Measurements from ENCODE around the gene TNIP2.
A peak's percentile ranks its signal among the peaks of the same experiment; 100 is the strongest.

TNIP2 gene

DNA sequence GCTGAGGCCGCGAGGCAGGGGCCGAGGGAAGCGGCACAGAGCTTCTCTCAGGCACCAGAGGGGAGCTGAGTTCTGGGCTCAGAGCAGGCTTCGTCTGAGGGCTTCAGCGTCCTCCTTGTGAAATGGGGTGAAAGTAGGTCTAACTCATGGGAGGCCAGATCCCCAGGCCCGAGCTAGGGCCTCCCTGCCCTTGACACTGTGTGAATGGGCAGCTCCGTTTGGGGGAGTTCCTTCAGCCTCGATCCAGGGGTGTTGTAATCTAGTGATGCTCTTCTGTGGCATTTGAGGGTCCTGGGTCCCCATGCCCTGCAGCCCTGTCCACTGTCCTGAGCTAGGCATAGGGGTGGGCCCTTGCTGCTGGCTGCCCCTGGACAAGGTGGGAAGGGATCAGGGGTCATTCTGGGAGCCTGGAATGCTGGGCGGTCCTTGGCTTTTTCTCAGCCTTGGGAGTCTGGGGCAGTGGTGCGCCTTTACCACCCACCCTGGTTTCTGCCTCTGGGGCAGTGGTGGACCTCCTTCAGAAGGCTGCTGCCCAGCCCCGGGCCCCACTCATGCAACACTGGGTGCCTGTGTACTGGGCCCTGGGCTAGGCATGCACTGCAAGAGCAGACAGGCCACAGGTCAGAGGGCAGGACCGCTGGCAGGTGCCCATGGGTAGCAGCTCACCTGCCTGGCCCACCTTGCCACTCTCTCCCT is 40.9 kb upstream of the TNIP2 start:
- no peaks in the 10 kb centered on the region for H3K9me3 Mint-ChIP-seq
- H3K4me1 Mint-ChIP-seq, result peaks cover 88% of the 10 kb centered on the region
- no peak for ATAC-seq
- H3K27ac Mint-ChIP-seq, result no peak overlapping the region
- H3K4me3 Mint-ChIP-seq, result no peak overlapping the region
- H3K27me3 Mint-ChIP-seq, result no peaks in the 10 kb centered on the region
- DNase-seq, result peak in 1 of 2 donors; percentile 10

DNA sequence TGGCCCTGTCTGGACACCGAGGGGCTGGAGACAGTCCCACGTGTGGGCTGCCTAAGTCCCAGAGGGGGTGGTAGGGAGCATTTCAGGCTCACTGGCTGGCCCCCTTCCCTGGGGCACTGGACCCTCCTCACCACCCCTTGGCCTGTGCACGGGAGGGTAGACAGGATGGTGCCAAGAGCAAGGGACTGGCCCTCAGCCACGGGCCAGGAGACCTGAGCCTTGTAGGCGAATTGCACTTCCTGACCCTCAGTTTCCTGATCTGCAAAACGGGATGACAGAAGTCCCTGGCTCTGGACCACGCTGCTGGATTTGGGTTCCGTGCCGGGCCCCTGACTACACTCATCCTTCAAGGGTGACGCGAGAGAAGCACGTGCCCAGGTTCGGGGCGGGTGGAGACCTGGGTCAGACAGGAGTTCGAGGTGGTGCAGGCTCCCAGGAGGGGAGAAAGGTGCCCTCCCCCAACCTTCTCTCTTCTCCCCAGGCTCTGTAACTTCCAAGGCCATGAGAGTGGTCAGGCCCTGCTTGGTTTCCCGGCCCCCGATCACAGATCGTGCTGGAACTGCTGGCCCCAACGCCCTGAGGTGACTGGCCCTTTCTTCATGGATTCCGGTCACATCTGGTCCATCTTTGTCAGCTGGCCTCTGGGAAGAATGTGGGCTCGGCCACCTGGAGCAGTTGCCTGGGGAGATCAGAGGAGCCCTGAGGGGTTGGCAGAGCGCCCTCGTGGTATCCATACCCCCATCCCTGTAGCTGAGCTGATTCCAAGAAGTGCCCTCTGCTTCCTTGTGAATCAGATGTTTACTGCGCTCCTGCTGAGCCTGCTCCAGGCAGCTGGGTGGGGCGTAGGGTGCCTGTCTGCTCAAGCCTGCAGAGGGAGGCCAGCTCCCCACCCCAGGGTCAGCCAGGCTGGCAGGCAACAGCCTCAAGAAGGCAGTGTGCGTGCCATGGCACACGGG is 40.0 kb upstream of the TNIP2 start:
- Mint-ChIP-seq H3K27me3 (no peaks in the 10 kb centered on the region), H3K4me3 (no peak overlapping the region), H3K9me3 (no peaks in the 10 kb centered on the region), H3K27ac (peak overlapping the region in 1 of 2 donors; percentile 57), H3K4me1 (peaks cover 88% of the 10 kb centered on the region)
- ATAC-seq, result no peak
- DNase-seq, result no peak

DNA sequence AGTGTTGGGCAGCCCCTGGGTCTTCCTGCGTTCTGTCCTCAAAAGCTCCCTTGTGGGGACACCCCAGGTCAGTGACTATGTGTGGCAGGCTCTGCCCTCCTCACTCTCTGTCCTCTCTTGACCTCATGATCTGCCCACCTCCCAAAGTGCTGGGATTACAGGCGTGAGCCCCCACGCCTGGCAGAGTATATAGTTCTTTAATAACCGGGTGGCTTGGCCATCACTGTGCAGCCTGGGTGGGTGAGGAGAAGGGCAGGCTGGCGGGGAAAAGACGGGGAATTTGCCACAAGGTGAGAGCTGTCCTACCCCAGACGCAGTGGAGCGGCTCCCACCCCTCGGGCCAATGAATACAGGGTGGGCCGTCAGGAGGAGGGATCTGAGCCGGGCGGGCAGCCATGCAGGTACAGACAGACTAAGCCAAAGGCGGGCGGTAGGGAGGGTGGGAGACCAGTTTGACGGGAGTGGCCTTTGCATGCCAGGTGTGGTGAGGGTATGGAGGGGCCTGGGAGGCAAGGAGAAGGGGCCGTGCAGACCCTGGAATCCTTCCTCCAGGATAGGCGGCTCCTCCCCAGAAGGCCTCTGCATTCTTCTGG is 39.3 kb upstream of the TNIP2 start:
- no peaks in the 10 kb centered on the region for H3K9me3 Mint-ChIP-seq
- peak overlapping the region in 1 of 2 donors; percentile 90 for H3K4me3 Mint-ChIP-seq
- H3K4me1 Mint-ChIP-seq, result peaks cover 81% of the 10 kb centered on the region
- DNase-seq (no peak), ATAC-seq (no peak)
- no peaks in the 10 kb centered on the region for H3K27me3 Mint-ChIP-seq
- peak overlapping the region in 1 of 2 donors; percentile 71 for H3K27ac Mint-ChIP-seq

DNA sequence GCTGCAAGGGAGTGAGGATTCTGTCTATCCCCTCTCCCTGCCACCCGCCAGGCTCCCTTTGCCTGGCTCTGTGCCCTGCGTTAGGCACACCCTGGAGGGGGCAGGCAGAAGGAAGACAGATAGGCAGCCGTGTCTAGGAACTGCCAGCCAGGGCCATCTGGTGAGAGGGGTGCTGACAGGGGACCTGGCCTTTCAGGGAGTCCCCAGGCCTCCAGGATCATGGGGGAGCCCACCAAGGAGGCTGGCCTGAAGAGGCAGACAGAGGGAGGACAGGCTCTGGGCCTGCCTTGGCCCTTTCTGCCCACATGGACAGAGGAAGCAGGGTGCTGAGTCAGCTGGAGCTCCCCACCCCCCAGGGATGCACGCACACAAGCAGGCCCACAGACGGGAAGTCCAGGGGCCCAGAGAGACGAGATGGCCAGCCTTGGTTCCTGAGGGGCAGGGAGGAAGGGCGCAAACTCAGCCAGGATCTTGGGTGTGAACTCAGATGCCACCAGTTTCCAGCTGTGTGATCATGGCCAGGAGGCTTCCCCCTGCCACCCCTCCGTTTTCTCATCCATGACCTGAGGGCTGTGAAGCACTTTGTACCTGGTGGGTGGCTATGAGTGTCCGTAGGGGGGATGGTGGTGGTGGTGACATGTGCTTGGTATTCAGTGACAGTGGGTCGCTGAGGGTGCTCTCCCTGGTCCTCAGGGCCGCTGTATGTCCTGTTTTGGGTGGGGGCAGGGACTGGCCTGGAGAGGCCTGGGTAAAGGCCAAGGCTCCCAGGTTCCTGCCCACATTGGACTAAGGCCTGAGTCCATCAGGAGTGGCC is 38.6 kb upstream of the TNIP2 start:
- Mint-ChIP-seq H3K27me3 (no peaks in the 10 kb centered on the region), H3K4me1 (peaks cover 81% of the 10 kb centered on the region), H3K9me3 (no peaks in the 10 kb centered on the region), H3K4me3 (peak overlapping the region; percentile 90), H3K27ac (peak overlapping the region; percentile 89 to 96)
- ATAC-seq (no peak), DNase-seq (peak in 1 of 2 donors; percentile 21)

DNA sequence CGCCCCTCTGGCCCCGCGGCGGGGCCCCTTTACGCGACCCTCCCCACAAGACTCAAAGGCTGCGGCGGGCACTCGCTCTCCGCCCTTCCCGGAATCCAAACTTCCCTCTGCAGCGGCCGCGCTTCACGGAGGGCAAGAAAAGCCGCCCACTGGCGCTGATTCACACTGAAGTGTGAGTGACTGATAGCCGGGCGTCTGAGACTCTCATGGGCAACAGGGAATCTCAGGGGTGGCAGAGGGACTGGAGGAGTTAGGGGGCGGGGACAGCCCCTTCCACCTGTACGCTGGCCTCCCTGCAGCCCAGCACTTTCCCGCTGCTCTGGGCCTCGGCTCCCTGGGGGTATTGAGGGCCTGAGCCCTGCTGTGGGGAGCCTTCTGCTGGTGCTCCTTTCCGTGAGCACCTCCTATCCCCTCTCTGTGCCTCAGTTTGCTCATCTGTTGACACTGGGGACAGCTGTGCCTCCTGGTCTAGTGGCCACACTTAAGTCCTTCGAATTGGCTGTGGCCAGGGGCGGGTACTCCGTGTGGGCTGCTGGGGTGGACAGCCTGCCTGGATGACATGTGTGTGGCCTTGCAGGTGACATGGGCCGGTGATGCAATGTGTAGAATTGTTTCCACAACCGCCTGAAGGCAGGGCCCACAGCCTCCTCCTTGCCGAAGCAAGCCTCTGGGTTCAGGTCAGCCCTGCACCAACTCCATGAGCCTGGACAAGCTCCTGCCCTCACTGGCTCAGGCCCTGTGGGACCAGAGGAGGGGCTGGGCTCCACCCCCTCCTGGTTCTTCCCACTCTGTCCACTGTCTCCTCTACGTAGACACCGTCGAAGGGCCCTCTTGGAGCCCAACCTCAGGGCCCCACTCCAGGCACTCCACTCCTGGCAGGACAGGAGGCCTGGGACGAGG is 37.7 kb upstream of the TNIP2 start:
- DNase-seq, result peak; percentile 30 to 49

DNA sequence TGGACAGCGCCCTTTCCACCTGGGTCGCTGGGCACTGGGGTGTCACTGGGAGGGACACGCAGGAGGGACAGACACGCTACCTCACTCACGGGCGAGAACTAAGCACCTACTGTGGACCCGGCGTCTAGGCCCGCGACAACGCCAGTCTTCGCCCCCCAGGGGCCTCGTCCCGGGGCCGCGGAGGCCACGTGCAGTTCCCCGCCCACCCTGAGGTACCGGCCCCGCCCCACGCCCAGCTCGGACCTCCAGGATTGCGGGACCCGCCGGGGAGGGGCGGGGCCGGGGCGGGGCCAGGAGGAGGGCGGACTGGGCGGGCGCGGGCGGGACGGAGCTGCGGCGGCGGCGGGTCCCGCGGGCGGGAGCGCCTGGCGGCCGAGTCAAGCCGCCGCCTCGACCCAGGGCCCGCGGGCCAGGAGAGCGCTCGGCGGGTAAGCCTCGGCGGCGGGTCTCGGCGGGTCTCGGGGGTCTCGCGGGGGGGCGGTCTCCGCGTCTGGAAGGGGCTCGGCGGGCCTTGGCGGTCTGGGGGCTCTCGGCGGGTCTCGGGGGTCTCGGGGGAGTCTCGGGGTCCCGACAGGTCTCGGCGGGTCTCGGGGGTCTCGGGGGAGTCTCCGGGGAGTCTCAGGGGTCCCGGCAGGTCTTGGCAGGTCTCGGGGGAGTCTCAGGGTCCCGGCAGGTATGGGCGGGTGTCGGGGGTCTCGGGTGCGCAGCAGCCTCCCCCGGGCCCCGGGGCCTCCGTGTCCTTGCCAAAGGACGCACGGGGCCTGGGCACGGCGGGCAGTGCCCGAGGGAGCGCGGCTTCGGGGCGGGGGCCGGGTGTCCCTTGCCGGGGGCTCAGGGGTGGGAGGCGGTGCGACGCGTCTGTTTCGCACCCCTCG is 36.8 kb upstream of the TNIP2 start, which contains the start of gene SH3BP2:
SH3BP2 (plus strand) TSS at position 375 of the 875 bp plus-strand sequence. CDS start 27,533 bp downstream, outside the sequence.
- ATAC-seq (peak; percentile 28), DNase-seq (peak in 1 of 2 donors; percentile 50)
- H3K27ac Mint-ChIP-seq, result peak within 1 kb of the TSS; percentile 89 to 96
- H3K27me3 Mint-ChIP-seq, result no peaks in the 10 kb centered on the region
- H3K4me1 Mint-ChIP-seq, result peaks cover 81% of the 10 kb centered on the region
- H3K9me3 Mint-ChIP-seq, result no peaks in the 10 kb centered on the region
- peak within 1 kb of the TSS; percentile 90 for H3K4me3 Mint-ChIP-seq

More for the DNA sequence above, 37.7 kb upstream of the TNIP2 start:
- peak; percentile 10 for ATAC-seq
- no peaks in the 10 kb centered on the region for H3K9me3 Mint-ChIP-seq
- H3K4me1 Mint-ChIP-seq, result peaks cover 81% of the 10 kb centered on the region
- peak overlapping the region; percentile 90 for H3K4me3 Mint-ChIP-seq
- H3K27ac Mint-ChIP-seq, result peak overlapping the region; percentile 89 to 96
- no peaks in the 10 kb centered on the region for H3K27me3 Mint-ChIP-seq

DNA sequence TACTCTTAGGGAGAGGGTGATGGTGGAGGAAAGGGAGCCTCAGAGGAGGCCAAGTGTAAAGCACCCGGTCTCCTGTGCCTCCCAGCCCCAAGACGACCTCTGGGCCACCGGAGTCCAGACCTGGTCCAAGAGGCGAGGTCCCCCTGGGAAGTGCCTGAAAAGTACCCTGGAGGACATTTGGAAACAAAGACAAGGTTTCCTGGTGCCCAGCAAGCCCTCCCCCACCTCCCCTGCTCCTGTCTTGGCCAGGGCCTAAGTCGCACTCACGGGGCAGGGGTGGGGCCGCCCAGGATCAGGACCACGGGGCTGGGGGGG is 36.2 kb upstream of the TNIP2 start:
- H3K4me3 Mint-ChIP-seq, result peak overlapping the region; percentile 37 to 57
- no peak for ATAC-seq
- no peaks in the 10 kb centered on the region for H3K9me3 Mint-ChIP-seq
- peak in 1 of 2 donors; percentile 11 for DNase-seq
- H3K27me3 Mint-ChIP-seq, result no peaks in the 10 kb centered on the region
- no peak overlapping the region for H3K27ac Mint-ChIP-seq
- peaks cover 81% of the 10 kb centered on the region for H3K4me1 Mint-ChIP-seq

DNA sequence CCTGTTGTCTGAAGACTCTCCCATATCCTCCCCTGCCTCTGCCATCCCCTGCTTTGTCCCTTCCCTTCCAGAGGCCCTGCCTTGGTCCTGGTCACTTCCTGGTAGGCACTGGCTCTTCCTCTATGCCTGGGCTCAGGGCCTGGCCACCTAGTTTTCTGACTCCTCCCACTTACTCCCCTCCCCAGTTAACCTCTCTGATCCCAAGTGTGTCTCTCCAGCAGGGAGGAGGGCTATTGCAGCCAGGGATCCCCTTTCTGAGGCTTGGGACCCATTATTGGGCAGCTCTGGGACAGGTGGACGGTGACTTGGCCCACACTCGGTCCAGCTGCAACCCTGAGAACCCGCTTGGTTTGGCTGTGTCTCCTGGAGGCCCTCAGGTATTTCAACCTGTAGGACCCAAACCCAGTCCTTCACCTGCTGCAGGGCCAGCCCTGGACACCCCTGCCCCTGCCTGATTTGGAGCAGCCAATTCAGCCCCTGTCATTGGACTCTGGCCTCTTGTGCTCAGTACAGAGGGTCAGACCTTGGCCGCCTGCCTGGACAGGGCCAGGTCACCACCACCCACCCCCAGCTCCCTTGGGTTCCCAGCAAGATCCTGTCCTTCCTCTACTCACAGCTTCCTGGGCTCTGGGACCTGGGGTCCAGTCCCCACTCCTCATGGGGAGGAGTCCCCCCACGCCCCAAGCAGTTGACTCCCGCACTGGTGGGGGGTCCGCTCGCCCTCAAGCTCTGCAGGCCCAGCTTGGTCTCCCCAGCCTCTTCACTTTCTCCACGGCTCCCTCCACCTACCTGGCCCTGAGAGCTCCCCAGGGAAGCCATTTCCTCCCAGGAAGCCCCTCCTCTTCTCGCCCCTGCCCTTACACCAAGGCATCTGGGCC is 35.6 kb upstream of the TNIP2 start:
- Mint-ChIP-seq H3K4me3 (peak overlapping the region in 1 of 2 donors; percentile 37), H3K27me3 (no peaks in the 10 kb centered on the region), H3K9me3 (no peaks in the 10 kb centered on the region), H3K4me1 (peaks cover 82% of the 10 kb centered on the region), H3K27ac (no peak overlapping the region)
- ATAC-seq (no peak), DNase-seq (no peak)

DNA sequence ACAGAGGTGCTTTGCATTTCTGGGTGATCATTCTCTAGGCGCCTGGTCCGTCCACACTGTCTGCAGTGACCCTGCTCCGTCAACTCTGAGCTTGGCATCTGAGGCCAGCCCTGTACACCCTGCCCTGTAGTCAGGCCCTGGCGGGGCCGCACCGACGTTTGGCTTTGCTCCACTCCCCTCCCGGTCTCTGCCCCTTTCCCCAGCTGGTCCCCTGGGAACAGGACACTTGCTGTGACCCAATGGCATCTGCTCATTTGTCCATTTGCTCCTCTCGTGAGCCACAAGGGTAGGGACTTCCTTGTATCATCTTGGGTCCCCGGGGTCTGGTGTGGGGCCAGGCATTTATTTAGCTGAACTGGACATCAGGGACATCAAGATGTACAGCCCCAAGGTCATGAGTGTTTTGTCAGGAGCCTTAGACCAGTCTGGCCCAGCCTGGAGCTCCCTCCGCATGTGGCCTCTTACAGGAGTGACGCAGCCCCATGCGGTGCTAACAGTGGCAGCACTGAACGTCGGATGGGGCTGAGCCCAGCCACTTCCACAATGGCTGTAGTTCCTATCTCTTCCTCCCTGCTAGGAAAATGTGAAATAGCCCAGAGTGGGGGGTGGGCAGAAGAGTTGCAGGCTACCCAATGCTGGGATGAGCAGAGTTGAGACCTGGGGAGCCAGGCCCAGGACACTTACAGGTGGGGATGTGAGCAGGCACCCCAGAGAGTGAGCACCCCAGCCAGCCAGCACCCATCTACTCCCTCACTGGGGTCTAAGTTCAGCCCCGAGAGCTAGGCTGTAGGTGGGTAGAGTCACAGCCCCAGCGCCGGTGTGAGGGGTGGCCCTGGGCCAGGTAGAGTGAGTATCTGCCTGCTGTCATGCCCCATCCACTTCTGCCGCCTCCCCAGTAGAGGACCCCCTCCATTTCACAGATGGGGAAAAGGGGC is 34.7 kb upstream of the TNIP2 start:
- Mint-ChIP-seq H3K4me3 (no peak overlapping the region), H3K4me1 (peaks cover 83% of the 10 kb centered on the region), H3K9me3 (no peaks in the 10 kb centered on the region), H3K27me3 (no peaks in the 10 kb centered on the region), H3K27ac (no peak overlapping the region)
- DNase-seq (no peak), ATAC-seq (no peak)

DNA sequence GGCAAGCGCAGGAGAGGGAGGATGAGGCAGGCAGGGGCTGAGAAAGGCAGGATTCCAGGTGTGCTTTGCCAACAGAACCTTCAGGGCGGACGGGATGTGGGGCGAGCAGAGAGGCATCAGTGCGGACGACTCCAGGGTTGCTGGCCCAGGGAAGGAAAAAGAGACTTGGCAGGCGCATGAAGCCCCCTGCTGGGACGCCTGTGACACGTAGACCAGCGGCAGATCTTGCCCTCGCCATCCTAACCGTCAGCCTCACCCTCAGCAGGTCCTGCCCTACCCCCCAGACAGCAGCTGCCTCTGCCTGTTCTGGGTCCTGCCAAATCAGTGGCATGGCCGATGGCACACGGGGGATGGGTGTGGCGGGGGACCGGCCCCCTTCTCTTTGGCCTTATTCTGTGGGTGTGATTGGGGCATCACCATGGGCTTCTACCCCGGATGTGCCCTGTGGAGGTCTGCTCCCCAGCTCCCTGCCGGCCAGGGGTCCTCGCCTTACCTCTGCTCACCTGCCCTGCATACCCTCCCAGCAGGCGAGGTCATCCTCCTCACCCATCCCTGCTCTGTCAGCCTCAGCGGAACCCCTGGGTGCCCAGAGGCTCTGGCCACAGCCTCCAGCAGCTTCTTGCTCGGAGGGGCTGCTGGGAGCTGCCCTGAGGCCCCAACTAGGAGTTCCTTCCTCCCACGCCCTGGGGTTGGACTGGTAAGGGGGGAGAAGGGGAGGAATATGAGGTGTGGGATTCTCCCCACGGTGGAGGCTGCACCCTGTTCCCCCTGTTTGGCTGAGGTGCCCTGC is 33.9 kb upstream of the TNIP2 start:
- no peak overlapping the region for H3K4me3 Mint-ChIP-seq
- DNase-seq (peak in 1 of 2 donors; percentile 11), ATAC-seq (no peak)
- H3K9me3 Mint-ChIP-seq, result peaks cover 0 to 2% of the 10 kb centered on the region in 2 donors
- peaks cover 79% of the 10 kb centered on the region for H3K4me1 Mint-ChIP-seq
- no peaks in the 10 kb centered on the region for H3K27me3 Mint-ChIP-seq
- H3K27ac Mint-ChIP-seq, result no peak overlapping the region

DNA sequence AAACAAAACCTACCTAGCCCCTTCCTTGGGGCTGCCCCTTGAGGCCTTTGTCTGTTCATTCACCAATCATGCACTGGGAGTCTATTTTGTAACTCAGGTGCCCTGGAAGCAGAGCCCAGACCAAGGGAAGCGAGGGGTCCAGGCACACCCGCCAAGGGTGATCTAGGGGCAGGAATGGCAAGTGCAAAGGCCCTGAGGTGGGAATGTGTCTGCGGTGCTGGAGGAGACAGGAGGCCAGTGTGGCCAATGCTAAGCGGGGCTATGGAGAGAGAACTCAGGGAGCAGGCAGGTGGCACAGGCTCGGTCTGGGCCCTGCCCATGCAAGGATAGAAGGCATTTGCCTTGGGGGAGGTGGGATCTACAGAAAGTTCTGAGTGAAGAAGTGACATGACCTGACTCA is 33.2 kb upstream of the TNIP2 start:
- ATAC-seq (no peak), DNase-seq (no peak)
- peak overlapping the region in 1 of 2 donors; percentile 52 for H3K27ac Mint-ChIP-seq
- H3K9me3 Mint-ChIP-seq, result peaks cover 0 to 9% of the 10 kb centered on the region in 2 donors
- no peaks in the 10 kb centered on the region for H3K27me3 Mint-ChIP-seq
- H3K4me3 Mint-ChIP-seq, result no peak overlapping the region
- H3K4me1 Mint-ChIP-seq, result peaks cover 79% of the 10 kb centered on the region

Data from stimulated activated naive CD8-positive, alpha-beta T cell treated with anti-CD3 and anti-CD28 coated beads, Interleukin-15, amount 100 ng/mL, for 72 hours (primary cell).